HS-27A (cell line): Measurements from ENCODE around the gene MDN1.

ENCODE experiments used
- DNase-seq: peaks from one replicate; pipeline ENCODE4 v3.0.0-alpha.2; 2012; ENCODE audit warnings: low read depth, missing footprints

The MDN1 gene

GRCh38 chr6:89692256-89692655 is 127.3 kb downstream of the MDN1 start:
- no peak for DNase-seq

- DNase-seq = no peak
Observed at GRCh38 chr6:89690944-89691324, 128.7 kb downstream of the MDN1 start.

GRCh38 chr6:89689732-89690131 is 129.9 kb downstream of the MDN1 start:
- DNase-seq = no peak

- no peak for DNase-seq
Observed at GRCh38 chr6:89688328-89688727, 131.3 kb downstream of the MDN1 start.

GRCh38 chr6:89685311-89685710 is 134.3 kb downstream of the MDN1 start:
- DNase-seq = no peak

- no peak for DNase-seq
Observed at GRCh38 chr6:89682991-89683390, 136.6 kb downstream of the MDN1 start.

- DNase-seq = no peak
Observed at GRCh38 chr6:89681983-89682564, 137.5 kb downstream of the MDN1 start.

- no peak for DNase-seq
Observed at GRCh38 chr6:89680551-89680950, 139.0 kb downstream of the MDN1 start.

- DNase-seq = no peak
Observed at GRCh38 chr6:89680150-89680549, 139.4 kb downstream of the MDN1 start.

GRCh38 chr6:89679215-89680120 is 140.1 kb downstream of the MDN1 start:
- no peak for DNase-seq

- no peak for DNase-seq
Observed at GRCh38 chr6:89678531-89678930, 141.1 kb downstream of the MDN1 start.

GRCh38 chr6:89675949-89676748 is 143.4 kb downstream of the MDN1 start:
- DNase-seq = no peak

GRCh38 chr6:89670935-89671565 is 148.5 kb downstream of the MDN1 start:
- no peak for DNase-seq

GRCh38 chr6:89669002-89669401 is 150.6 kb downstream of the MDN1 start:
- DNase-seq = no peak

GRCh38 chr6:89667872-89668556 is 151.6 kb downstream of the MDN1 start:
- DNase-seq = no peak

- DNase-seq = no peak
Observed at GRCh38 chr6:89662659-89663223, 156.9 kb downstream of the MDN1 start.

GRCh38 chr6:89661559-89661958 is 158.0 kb downstream of the MDN1 start:
- no peak for DNase-seq

- no peak for DNase-seq
Observed at GRCh38 chr6:89660981-89661380, 158.6 kb downstream of the MDN1 start.

- DNase-seq = no peak
Observed at GRCh38 chr6:89657445-89658158, 162.0 kb downstream of the MDN1 start.

- DNase-seq = no peak
Observed at GRCh38 chr6:89655122-89655521, 164.5 kb downstream of the MDN1 start.

- DNase-seq = no peak
Observed at GRCh38 chr6:89650579-89650978, 169.0 kb downstream of the MDN1 start.
